IMR-90 (cell line): Measurements from ENCODE around the gene SNX30. TPM values are rescaled to one million over a fixed set of nuclear protein-coding genes. Genes with fewer than 3 reads are reported as not detected.

Experiments
- ATAC-seq: fragments of 200-7000 bp; cut with Tn5 transposase; 2 replicates; pipeline ENCODE4 v1.9.1; 2020; ENCODE audit warnings: low read depth, mild to moderate bottlenecking, moderate library complexity
- BruUV-seq: library from RNA; stranded (reverse); fragments of 400-500 nt; replicated peaks from 2 replicates; lab custom pipeline; 2021; lab: Mats Ljungman, UMichigan
- CTCF ChIA-PET: fragments of 300-600 bp; formaldehyde crosslinking; extraction: SDS; loops from one replicate; lab custom pipeline; 2021; ENCODE audit warnings: antibody characterized with exemption; lab: Yijun Ruan, JAX
- POLR2A ChIA-PET: fragments of 300-600 bp; sonication (Branson Sonifier 250); formaldehyde crosslinking; loops from one replicate; lab custom pipeline; 2022; ENCODE audit warnings: antibody characterized with exemption; ENCODE audit not compliant: unreplicated experiment; lab: Charles Lee
- DNase-seq: peaks from one replicate; pipeline ENCODE4 v3.0.0; 2013
- H2AFZ ChIP-seq: replicated peaks from 2 replicates; pipeline ENCODE3; 2013; ENCODE audit warnings: low read length, mild to moderate bottlenecking; ENCODE audit not compliant: poor library complexity
- H2AK5ac ChIP-seq: 2 replicates; pipeline ENCODE4 v1.6.1; 2013; ENCODE audit warnings: low read depth, low read length, inconsistent platforms
- H2AK9ac ChIP-seq: replicated peaks from 2 replicates; pipeline ENCODE3; 2013; ENCODE audit warnings: mild to moderate bottlenecking, low read depth, low read length, moderate library complexity; ENCODE audit not compliant: poor library complexity
- H2BK120ac ChIP-seq: 2 replicates; pipeline ENCODE4 v1.6.1; 2013; ENCODE audit warnings: low read depth, low read length, inconsistent platforms
- H2BK15ac ChIP-seq: 3 replicates; pipeline ENCODE4 v1.6.1; 2013; ENCODE audit warnings: low read depth, low read length, inconsistent platforms
- H2BK20ac ChIP-seq: 2 replicates; pipeline ENCODE4 v1.6.1; 2013; ENCODE audit warnings: low read depth, mild to moderate bottlenecking, inconsistent platforms, low read length, moderate library complexity
- H2BK5ac ChIP-seq: 2 replicates; pipeline ENCODE4 v1.6.1; 2013; ENCODE audit warnings: mild to moderate bottlenecking, low read depth, low read length, inconsistent platforms; ENCODE audit not compliant: poor library complexity, severe bottlenecking
- H3K14ac ChIP-seq: replicated peaks from 2 replicates; pipeline ENCODE4 v1.6.1; 2013; ENCODE audit warnings: low read depth, low read length, inconsistent platforms
- H3K18ac ChIP-seq: 2 replicates; pipeline ENCODE4 v1.6.1; 2013; ENCODE audit warnings: low read depth, low read length, control low read depth
- H3K23ac ChIP-seq: 2 replicates; pipeline ENCODE4 v1.6.1; 2013; ENCODE audit warnings: low read depth, low read length, inconsistent platforms
- H3K27ac ChIP-seq: 2 replicates; pipeline ENCODE4 v1.5.1; 2013; ENCODE audit warnings: mild to moderate bottlenecking, control low read depth, low read length; ENCODE audit not compliant: insufficient read depth
- H3K27me3 ChIP-seq: 2 replicates; pipeline ENCODE4 v1.6.1; 2013; ENCODE audit warnings: low read length; ENCODE audit not compliant: control insufficient read depth, insufficient read depth
- H3K36me3 ChIP-seq: 2 replicates; pipeline ENCODE4 v1.6.1; 2013; ENCODE audit warnings: low read length, mixed read lengths; ENCODE audit not compliant: control insufficient read depth, insufficient read depth
- H3K4ac ChIP-seq: 2 replicates; pipeline ENCODE4 v1.6.1; 2013; ENCODE audit warnings: low read depth, low read length, inconsistent platforms
- H3K4me1 ChIP-seq: 2 replicates; pipeline ENCODE4 v1.6.1; 2013; ENCODE audit warnings: low read length, mixed read lengths; ENCODE audit not compliant: control insufficient read depth, insufficient read depth
- H3K4me2 ChIP-seq: 2 replicates; pipeline ENCODE4 v1.6.1; 2013; ENCODE audit warnings: low read depth, mild to moderate bottlenecking, control low read depth, low read length, moderate library complexity
- H3K4me3 ChIP-seq: 2 replicates; pipeline ENCODE4 v1.5.1; 2013; ENCODE audit warnings: low read depth, mild to moderate bottlenecking, control low read depth, low read length, moderate library complexity; ENCODE audit not compliant: insufficient read depth
- H3K56ac ChIP-seq: 2 replicates; pipeline ENCODE4 v1.6.1; 2013; ENCODE audit warnings: low read length, inconsistent platforms; ENCODE audit not compliant: insufficient read depth; ENCODE audit errors: extremely low read depth
- H3K79me1 ChIP-seq, 2 experiments: 2 replicates each; pipeline ENCODE4 v1.6.1; 2013; ENCODE audit warnings: low read length in 2 of 2, inconsistent platforms in 1 of 2, low read depth in 1 of 2
- H3K9ac ChIP-seq: 2 replicates; pipeline ENCODE4 v1.6.1; 2013; ENCODE audit warnings: low read depth, low read length, control low read depth
- H3K9me1 ChIP-seq: 2 replicates; pipeline ENCODE4 v1.6.1; 2013; ENCODE audit warnings: low read length, inconsistent platforms; ENCODE audit not compliant: insufficient read depth
- H3K9me3 ChIP-seq: 2 replicates; pipeline ENCODE4 v1.6.1; 2013; ENCODE audit warnings: low read length; ENCODE audit not compliant: control insufficient read depth, insufficient read depth
- H4K20me1 ChIP-seq: 2 replicates; pipeline ENCODE4 v1.6.1; 2013; ENCODE audit warnings: low read length, inconsistent platforms; ENCODE audit not compliant: insufficient read depth
- H4K5ac ChIP-seq: 2 replicates; pipeline ENCODE4 v1.6.1; 2013; ENCODE audit warnings: mild to moderate bottlenecking, low read depth, low read length, control low read depth
- H4K8ac ChIP-seq, 2 experiments: 2 replicates each; pipeline ENCODE4 v1.6.1; 2013; ENCODE audit warnings: low read depth in 2 of 2, low read length in 2 of 2, control low read depth in 1 of 2, inconsistent platforms in 1 of 2
- H4K91ac ChIP-seq: 2 replicates; pipeline ENCODE4 v1.6.1; 2013; ENCODE audit warnings: low read depth, low read length, inconsistent platforms; ENCODE audit not compliant: insufficient read depth
- BHLHE40 ChIP-seq: fragments of 150-350 bp; IDR thresholded peaks from 2 replicates; pipeline ENCODE4 v1.6.1; 2016; ENCODE audit warnings: mild to moderate bottlenecking, low read depth, low read length
- CEBPB ChIP-seq: IDR thresholded peaks from 2 replicates; pipeline ENCODE4 v1.6.1; 2012; ENCODE audit warnings: low read depth, low read length, improper control_type of control experiment
- CHD1 ChIP-seq: IDR thresholded peaks from 2 replicates; pipeline ENCODE4 v1.6.1; 2012; ENCODE audit warnings: low read depth, low read length, improper control_type of control experiment
- CTCF ChIP-seq: conservative IDR thresholded peaks from 2 replicates; pipeline ENCODE4 v1.5.1; 2012; ENCODE audit warnings: mild to moderate bottlenecking, low read depth, low read length, improper control_type of control experiment
- ELK1 ChIP-seq: fragments of 150-350 bp; IDR thresholded peaks from 2 replicates; pipeline ENCODE4 v1.6.1; 2016; ENCODE audit warnings: low read depth, mild to moderate bottlenecking, low read length, moderate library complexity, borderline replicate concordance
- FOS ChIP-seq: fragments of 150-350 bp; IDR thresholded peaks from 2 replicates; pipeline ENCODE4 v1.6.1; 2016; ENCODE audit warnings: low read depth, low read length
- MAFK ChIP-seq: IDR thresholded peaks from 2 replicates; pipeline ENCODE4 v1.6.1; 2012; ENCODE audit warnings: low read depth, low read length, improper control_type of control experiment
- MAZ ChIP-seq: IDR thresholded peaks from 2 replicates; pipeline ENCODE4 v1.6.1; 2012; ENCODE audit warnings: low read depth, mild to moderate bottlenecking, low read length, improper control_type of control experiment, moderate library complexity, borderline replicate concordance
- MXI1 ChIP-seq: IDR thresholded peaks from 2 replicates; pipeline ENCODE4 v1.6.1; 2012; ENCODE audit warnings: low read depth, mild to moderate bottlenecking, low read length, moderate library complexity, borderline replicate concordance
- NFE2L2 ChIP-seq: fragments of 150-350 bp; IDR thresholded peaks from 2 replicates; pipeline ENCODE4 v1.6.1; 2016; ENCODE audit warnings: low read depth, mild to moderate bottlenecking, low read length
- POLR2A ChIP-seq: IDR thresholded peaks from 2 replicates; pipeline ENCODE4 v1.6.1; 2012; ENCODE audit warnings: mild to moderate bottlenecking, low read depth, low read length
- RAD21 ChIP-seq: IDR thresholded peaks from 2 replicates; pipeline ENCODE4 v1.6.1; 2012; ENCODE audit warnings: low read length, improper control_type of control experiment
- RCOR1 ChIP-seq: IDR thresholded peaks from 2 replicates; pipeline ENCODE4 v1.6.1; 2012; ENCODE audit warnings: mild to moderate bottlenecking, low read length, improper control_type of control experiment; ENCODE audit not compliant: insufficient replicate concordance
- RFX5 ChIP-seq: IDR thresholded peaks from 2 replicates; pipeline ENCODE4 v1.8.0; 2012; ENCODE audit warnings: low read depth, mild to moderate bottlenecking, low read length, moderate library complexity
- SMC3 ChIP-seq: fragments of 150-350 bp; IDR thresholded peaks from 2 replicates; pipeline ENCODE4 v1.6.1; 2016; ENCODE audit warnings: low read depth, mild to moderate bottlenecking, antibody characterized with exemption, low read length, moderate library complexity
- USF2 ChIP-seq: fragments of 150-350 bp; IDR thresholded peaks from 2 replicates; pipeline ENCODE4 v1.6.1; 2017; ENCODE audit warnings: mild to moderate bottlenecking, antibody characterized with exemption, low read length, low read depth
- dilution Hi-C: fragments of 300-500 bp; cut with HindIII; formaldehyde crosslinking; loops from one replicate; pipeline ENCODE4 v1.14.3; 2018; ENCODE audit warnings: low sequenced_read_pairs; ENCODE audit not compliant: unreplicated experiment
- in situ Hi-C: fragments of 300-500 bp; cut with MboI; formaldehyde crosslinking; loops from 3 replicates; pipeline ENCODE4 v1.14.3; 2019; ENCODE audit warnings: low sequenced_read_pairs, inconsistent platforms, mixed read lengths
- intact Hi-C: fragments of 100-400 bp; cut with micrococcal nuclease; formaldehyde crosslinking; loops from 2 replicates; pipeline ENCODE4 v1.10.0; 2022
- polyA plus RNA-seq, 3 experiments: library from polyadenylated mRNA; depleted of rRNA; stranded (reverse); fragments of >200 nt; gene quantifications; 2 replicates each; pipeline ENCODE4 v1.2.3, GENCODE V29; 2012; ENCODE audit warnings: low replicate concordance in 1 of 3
- total RNA-seq: library from RNA; depleted of rRNA; stranded (reverse); fragments of >200 nt; gene quantifications from 2 replicates; pipeline ENCODE4 v1.2.3, GENCODE V29; 2012

Gene SNX30
- total and polyA plus RNA-seq, 2 of the 4 experiments (the other 2 are of a cell fraction): 8.0 to 18.8 TPM

- Histone ChIP-seq H2AFZ (no peak overlapping the region), H2BK15ac (no peak overlapping the region), H3K4ac (no peak overlapping the region), H3K56ac (no peak overlapping the region), H3K4me2 (no peak overlapping the region), H3K27ac (no peak overlapping the region), H3K79me1 (peaks cover 14 to 31% of the 10 kb centered on the region in 2 experiments; a peak in 3 of 4 replicates), H3K9me3 (no peaks in the 10 kb centered on the region), H2BK5ac (no peak overlapping the region), H3K27me3 (no peaks in the 10 kb centered on the region), H3K9me1 (peaks cover 7% of the 10 kb centered on the region; the same call in 1 of the 2 replicates), H2BK120ac (no peak overlapping the region), H2AK9ac (no peak overlapping the region), H3K14ac (no peak overlapping the region), H3K9ac (no peak overlapping the region), H3K23ac (no peak overlapping the region), H2BK20ac (no peak overlapping the region), H3K18ac (no peak overlapping the region), H3K4me1 (peaks cover 9% of the 10 kb centered on the region), H4K20me1 (peaks cover 14% of the 10 kb centered on the region), H4K8ac (no peak overlapping the region), H4K5ac (no peak overlapping the region), H3K36me3 (no peaks in the 10 kb centered on the region), H3K4me3 (no peak overlapping the region), H4K91ac (no peak overlapping the region), H2AK5ac (no peak overlapping the region)
- ChIA-PET POLR2A (no interaction called here), CTCF (no interaction called here)
- in situ Hi-C loops: no loop called here
- BruUV-seq: no TSS peak
- no peak for ATAC-seq
- no peak for DNase-seq
- intact Hi-C loops: loop anchor here (5.0 kb wide), 2 partner anchors 42 to 77 kb away; partner anchors contain the start of genes INIP and SNX30
- dilution Hi-C loops: no loop called here
- TF ChIP-seq FOS: no peak
- TF ChIP-seq NFE2L2: no peak
- TF ChIP-seq USF2: no peak
- no peak for TF ChIP-seq RAD21
- TF ChIP-seq MXI1: no peak
- no peak for TF ChIP-seq CEBPB
- TF ChIP-seq MAFK: no peak
- TF ChIP-seq ELK1: no peak
- no peak for TF ChIP-seq MAZ
- no peak for TF ChIP-seq CHD1
- TF ChIP-seq BHLHE40: no peak
- no peak for TF ChIP-seq RFX5
- TF ChIP-seq SMC3: no peak
- no peak for TF ChIP-seq RCOR1
- no peak for TF ChIP-seq CTCF
- no peak for TF ChIP-seq POLR2A
These were observed 44.2 kb downstream of the SNX30 start for GRCh38 chr9:112794731-112795130.
